NCI-H1694 (cell line): ENCODE data around the gene SYT10.
"Not testable (repeated sequence)": the region's sequence is repeated elsewhere in the genome, so short reads cannot be mapped to it uniquely, and the experiment has no call there.

Source experiments
- DNase-seq: peaks from one replicate; lab custom pipeline; 2025; lab: John Stamatoyannopoulos, UW

Gene SYT10

GRCh38 chr12:33349791-33350190 is 89.8 kb downstream of the SYT10 start:
- no peak for DNase-seq

DNA sequence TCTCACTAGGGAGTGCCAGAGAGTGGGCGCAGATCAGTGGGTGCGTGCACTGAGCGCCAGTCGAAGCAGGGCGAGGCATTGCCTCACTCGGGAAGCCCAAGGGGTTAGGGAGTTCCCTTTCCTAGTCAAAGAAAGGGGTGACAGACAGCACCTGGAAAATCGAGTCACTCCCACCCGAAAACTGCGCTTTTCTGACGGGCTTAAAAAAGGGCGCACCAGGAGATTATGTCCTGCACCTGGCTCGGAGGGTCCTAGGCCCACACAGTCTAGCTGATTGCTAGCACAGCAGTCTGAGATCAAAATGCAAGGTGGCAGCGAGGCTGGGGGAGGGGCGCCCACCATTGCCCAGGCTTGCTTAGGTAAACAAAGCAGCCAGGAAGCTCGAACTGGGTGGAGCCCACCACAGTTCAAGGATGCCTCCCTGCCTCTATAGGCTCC is 107.6 kb downstream of the SYT10 start:
- DNase-seq: not testable (repeated sequence)

DNA sequence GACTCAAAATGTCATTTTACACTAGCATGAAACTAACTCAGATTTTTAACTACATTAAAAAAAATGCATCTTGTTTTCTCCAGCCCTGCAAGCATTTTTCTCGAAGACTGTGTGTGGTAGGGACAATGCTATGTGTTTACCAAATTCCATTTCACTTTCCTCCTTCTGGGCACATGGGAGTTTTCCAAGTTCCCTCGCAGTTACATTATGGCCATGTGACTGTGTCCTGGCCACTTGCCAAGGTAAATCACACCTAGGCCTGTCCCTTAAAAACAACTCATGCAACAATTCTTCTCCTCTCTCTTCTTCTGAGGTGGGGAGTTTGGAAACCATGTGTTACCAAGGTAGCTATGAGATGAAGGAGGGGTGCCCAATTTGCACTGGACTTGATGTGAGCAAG is 108.7 kb downstream of the SYT10 start:
- no peak for DNase-seq
